Measurements from ENCODE around the gene BEST3. TPM values are rescaled to one million over a fixed set of nuclear protein-coding genes. Genes with fewer than 3 reads are reported as not detected.
"Not testable (repeated sequence)": the region's sequence is repeated elsewhere in the genome, so short reads cannot be mapped to it uniquely, and the experiment has no call there.

BEST3 gene
- total and polyA plus RNA-seq, 2 donors (not counting 3 experiments of a cell fraction or from before 2014, with no cell fraction given), result 0.12 to 0.18 TPM

- H3K9ac ChIP-seq (replicated peaks; ENCODE audit: extremely low read depth, insufficient read depth, low read length); H3K4me3 ChIP-seq (replicated peaks in 1 of 3; ENCODE audit: insufficient read depth in 1 of 3, low read depth in 1 of 3, low read length in 3 of 3); H2AFZ ChIP-seq (ENCODE audit: low read depth, low read length); POLR2A ChIA-PET; H3K27me3 ChIP-seq (ENCODE audit: control insufficient read depth in 2 of 2, insufficient read depth in 2 of 2, low read length in 2 of 2); H4K20me1 ChIP-seq (replicated peaks; ENCODE audit: control insufficient read depth, extremely low read depth, insufficient read depth, low read length); DNase-seq (ENCODE audit: low read depth, low spot score); H3K79me2 ChIP-seq (ENCODE audit: control insufficient read depth, insufficient read depth, low read length); H3K27ac ChIP-seq (ENCODE audit: insufficient read depth, low read depth, low read length); H3K4me2 ChIP-seq (ENCODE audit: insufficient read depth, low read length); dilution Hi-C loops (cut with MboI; ENCODE audit: extremely low pct_ligation_motif_present, low sequenced_read_pairs); intact Hi-C loops (cut with micrococcal nuclease); H3K9me1 ChIP-seq (replicated peaks; ENCODE audit: control insufficient read depth, extremely low read depth, insufficient read depth, low read length); H3K9me3 ChIP-seq (replicated peaks; ENCODE audit: control insufficient read depth, insufficient read depth, low read length); H3K4me1 ChIP-seq (ENCODE audit: control insufficient read depth, extremely low read depth, insufficient read depth, low read length); FAIRE-seq; BruUV-seq (replicated peaks): not testable (repeated sequence)
- peaks cover 9 to 18% of the 10 kb centered on the region in 2 experiments for H3K36me3 ChIP-seq (ENCODE audit: control insufficient read depth in 2 of 2, extremely low read depth in 1 of 2, insufficient read depth in 2 of 2, low read length in 2 of 2)
- CTCF ChIA-PET, result interaction anchor here (0.7 kb wide), 1 partner anchor 35 kb away, joined by 3 read pairs; no protein-coding TSS in a partner anchor
Measured at GRCh38 chr12:69604275-69604674, 94.8 kb downstream of the BEST3 start.

Other genes with a start within 250 kb of the BEST3 start
- 15.5 and 17.1 TPM in 2 replicates for gene FRS2, start 228.9 kb downstream of the BEST3 start, total RNA-seq
- 4.3 and 6.3 TPM in 2 replicates for gene FRS2, start 228.9 kb downstream of the BEST3 start, polyA plus RNA-seq
- 245 and 256 TPM in 2 replicates for gene CCT2, start 113.8 kb downstream of the BEST3 start, total RNA-seq
- 130 and 138 TPM in 2 replicates for gene CCT2, start 113.8 kb downstream of the BEST3 start, polyA plus RNA-seq
- not detected in 2 replicates for gene LRRC10, start 88.4 kb downstream of the BEST3 start, total RNA-seq
- gene LRRC10, start 88.4 kb downstream of the BEST3 start, polyA plus RNA-seq, result not detected in 2 replicates
- gene RAB3IP, start 39.6 kb upstream of the BEST3 start, total RNA-seq, result 12.1 and 13.3 TPM in 2 replicates
- 8.5 and 9.6 TPM in 2 replicates for gene RAB3IP, start 39.6 kb upstream of the BEST3 start, polyA plus RNA-seq
- gene MYRFL, start 125.9 kb upstream of the BEST3 start, total RNA-seq, result not detected in 2 replicates
- gene MYRFL, start 125.9 kb upstream of the BEST3 start, polyA plus RNA-seq, result not detected in 2 replicates